Coronary artery (tissue), 2 donors: ENCODE data around the gene MPP7.
"Not testable (repeated sequence)": the region's sequence is repeated elsewhere in the genome, so short reads cannot be mapped to it uniquely, and the experiment has no call there.

ENCODE experiments used
- DNase-seq: peaks from one replicate; pipeline ENCODE4 v3.0.0-alpha.2; 2017; ENCODE audit warnings: low spot score
- H3K27ac ChIP-seq, 2 donors: fragments of 200-600 bp; sonication (generic); one replicate each; pipeline ENCODE4 v1.5.1; 2016 to 2019
- H3K4me3 ChIP-seq: fragments of 200-600 bp; sonication (generic); 2 replicates; pipeline ENCODE4 v1.5.1; 2016; ENCODE audit warnings: mild to moderate bottlenecking, moderate library complexity
- TF ChIP-seq, protein P1 (sequence below): fragments of 200-600 bp; sonication (generic); IDR thresholded peaks from one replicate; pipeline ENCODE4 v1.5.1; 2019; ENCODE audit warnings: antibody characterized with exemption

The MPP7 gene

DNA sequence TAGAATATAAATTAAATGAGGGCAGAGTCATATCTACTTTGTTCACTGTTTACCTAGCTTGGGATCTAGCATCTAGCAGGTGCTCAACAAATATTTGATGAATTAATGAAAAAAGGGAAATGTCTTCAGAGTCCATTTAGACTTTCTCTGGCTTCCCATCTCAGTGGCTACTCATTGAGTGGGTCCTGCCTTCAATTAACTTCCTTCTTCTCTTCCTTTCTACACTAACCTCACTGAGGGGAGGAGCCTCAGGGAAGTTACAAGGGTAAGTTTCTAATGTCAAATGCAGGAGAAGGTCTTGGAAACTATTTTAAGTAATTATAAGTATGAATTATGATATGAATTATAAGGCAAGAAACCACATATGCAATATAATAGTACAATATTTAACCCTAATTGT, 28.2 kb upstream of the MPP7 start:
- no peak overlapping the region for H3K4me3 ChIP-seq
- H3K27ac ChIP-seq = no peak overlapping the region
- TF ChIP-seq, protein P1, sequence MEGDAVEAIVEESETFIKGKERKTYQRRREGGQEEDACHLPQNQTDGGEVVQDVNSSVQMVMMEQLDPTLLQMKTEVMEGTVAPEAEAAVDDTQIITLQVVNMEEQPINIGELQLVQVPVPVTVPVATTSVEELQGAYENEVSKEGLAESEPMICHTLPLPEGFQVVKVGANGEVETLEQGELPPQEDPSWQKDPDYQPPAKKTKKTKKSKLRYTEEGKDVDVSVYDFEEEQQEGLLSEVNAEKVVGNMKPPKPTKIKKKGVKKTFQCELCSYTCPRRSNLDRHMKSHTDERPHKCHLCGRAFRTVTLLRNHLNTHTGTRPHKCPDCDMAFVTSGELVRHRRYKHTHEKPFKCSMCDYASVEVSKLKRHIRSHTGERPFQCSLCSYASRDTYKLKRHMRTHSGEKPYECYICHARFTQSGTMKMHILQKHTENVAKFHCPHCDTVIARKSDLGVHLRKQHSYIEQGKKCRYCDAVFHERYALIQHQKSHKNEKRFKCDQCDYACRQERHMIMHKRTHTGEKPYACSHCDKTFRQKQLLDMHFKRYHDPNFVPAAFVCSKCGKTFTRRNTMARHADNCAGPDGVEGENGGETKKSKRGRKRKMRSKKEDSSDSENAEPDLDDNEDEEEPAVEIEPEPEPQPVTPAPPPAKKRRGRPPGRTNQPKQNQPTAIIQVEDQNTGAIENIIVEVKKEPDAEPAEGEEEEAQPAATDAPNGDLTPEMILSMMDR = no peak
- DNase-seq = no peak

DNA sequence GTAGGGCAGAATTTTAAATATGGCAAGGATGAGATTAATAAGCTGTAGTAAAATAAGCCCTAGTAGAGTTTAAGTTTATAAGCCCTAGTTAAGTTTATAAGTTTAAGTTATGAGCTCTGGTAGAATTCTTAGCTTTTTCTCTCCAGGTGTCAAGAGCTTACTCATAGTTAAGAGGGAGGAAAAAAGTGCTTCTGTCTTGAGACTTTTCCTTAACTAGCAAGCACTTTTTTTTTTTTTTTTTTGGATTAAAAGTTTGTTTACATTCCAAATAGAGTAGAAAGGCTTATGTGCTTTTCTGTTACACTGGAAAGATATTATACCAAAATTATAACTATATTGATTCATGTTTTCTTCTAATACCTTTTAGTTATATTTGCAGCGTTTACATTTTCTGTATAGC, 25.5 kb upstream of the MPP7 start:
- no peak for DNase-seq
- Histone ChIP-seq H3K4me3 (no peak overlapping the region), H3K27ac (peak overlapping the region; percentile 65 to 87)
- TF ChIP-seq, protein P1 = no peak

DNA sequence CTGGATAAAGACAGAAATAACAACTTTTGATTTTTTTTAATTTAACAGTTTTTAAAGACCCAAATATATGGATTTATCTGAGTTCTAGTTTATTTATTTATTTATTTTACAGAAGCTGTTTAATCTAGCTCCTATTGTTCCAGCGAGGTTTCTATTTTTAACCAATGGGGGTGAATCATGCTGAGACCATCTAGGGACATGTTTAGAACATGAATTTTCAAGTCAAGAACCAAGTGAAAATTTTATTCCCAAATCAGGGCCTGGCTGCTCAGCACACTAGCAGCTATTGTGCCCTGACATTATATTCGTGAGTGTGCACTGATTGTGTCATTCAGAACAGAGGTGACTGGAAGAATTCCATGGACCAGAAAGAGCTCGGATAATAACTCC, 24.6 kb upstream of the MPP7 start:
- TF ChIP-seq, protein P1 = no peak
- no peak for DNase-seq
- Histone ChIP-seq H3K27ac (peak overlapping the region; percentile 65 to 87), H3K4me3 (peak overlapping the region; percentile 21)

DNA sequence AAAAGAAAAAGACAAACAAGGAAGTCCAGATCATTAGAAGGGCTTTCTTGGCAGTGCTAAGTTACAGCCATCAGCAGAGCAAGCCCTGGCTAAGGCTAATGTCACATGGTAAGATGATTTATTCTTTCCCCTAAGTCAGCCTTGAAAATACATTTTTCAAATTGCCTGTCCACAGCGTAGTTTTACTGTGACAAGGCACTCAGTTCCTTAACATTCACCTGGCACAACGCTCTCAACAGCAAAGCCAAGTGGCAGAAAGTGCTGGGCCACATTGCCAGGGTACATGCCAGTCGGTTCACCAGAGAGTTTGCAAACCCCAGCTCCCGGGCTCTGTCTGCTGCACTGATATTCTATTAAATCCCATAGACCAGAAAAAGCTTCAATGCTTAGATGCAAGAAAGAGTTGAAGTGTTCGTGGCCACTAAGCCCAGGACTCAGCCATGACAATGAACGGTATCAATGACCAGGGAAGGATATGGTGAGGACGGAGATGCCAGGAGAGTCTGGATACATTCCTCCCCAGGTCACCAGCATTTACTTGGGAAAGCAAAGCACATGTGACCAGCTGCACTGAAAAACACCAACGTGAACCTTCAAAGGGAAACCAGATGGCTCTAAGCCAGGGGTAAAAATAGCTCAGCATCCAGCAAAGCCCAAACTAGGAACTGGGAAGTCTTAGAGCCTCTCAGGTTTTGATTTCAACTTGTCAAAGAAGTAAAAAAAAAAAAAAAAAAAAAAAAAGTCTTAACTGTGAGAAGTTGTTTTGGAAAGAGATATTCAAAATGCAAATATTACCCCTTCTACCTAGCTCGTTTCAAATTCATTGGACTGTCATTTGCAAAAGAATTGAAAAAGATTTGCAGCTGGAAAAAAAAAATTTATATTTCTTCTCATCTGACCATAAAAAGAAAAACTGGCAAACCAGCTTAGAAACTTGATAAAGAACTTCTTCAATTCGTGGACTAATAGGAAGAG, 23.9 kb upstream of the MPP7 start:
- Histone ChIP-seq H3K27ac (peak overlapping the region; percentile 65 to 87), H3K4me3 (peak overlapping the region; percentile 56)
- TF ChIP-seq, protein P1 = no peak
- peak; percentile 83 for DNase-seq

DNA sequence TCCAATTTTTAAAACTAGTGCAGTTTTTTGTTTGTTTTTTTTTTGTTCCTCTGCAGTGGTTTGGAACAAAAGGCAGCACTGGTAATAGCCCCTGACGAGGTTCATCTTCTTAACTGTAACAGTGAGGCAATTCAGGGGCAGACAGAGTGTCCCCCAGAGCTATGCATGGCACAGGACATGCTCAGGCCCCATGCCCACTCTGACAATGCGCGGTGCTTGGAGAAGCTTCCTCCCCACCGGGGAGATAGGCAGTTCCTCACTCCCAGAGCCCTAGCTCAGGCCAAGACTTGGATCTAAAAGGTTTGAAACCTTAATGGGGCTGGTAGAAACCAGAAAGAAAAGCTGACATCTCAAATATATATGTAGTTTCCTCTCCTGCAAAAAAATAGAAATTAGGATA, 17.9 kb upstream of the MPP7 start:
- DNase-seq = no peak
- H3K4me3 ChIP-seq = no peak overlapping the region
- no peak overlapping the region for H3K27ac ChIP-seq
- TF ChIP-seq, protein P1 = no peak

DNA sequence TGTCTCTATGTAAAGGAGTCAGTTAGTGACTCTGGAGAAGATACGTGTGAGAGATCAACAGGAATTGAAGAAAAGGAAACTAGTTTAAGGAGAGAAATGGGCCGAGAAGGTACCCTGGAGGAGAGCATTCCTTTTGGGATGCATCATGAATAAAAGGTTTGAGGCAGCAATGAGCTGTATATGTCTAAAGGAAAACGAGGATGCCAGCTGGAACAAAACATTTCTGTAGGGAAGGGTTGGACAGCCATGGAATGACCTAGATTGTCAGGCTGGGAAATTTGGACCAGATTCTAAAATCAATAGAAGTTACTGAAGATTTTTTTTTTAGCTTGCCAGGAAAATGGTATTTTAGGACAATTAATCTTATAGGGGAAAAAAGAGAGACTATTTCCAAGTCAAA, 17.2 kb upstream of the MPP7 start:
- Histone ChIP-seq H3K4me3 (no peak overlapping the region), H3K27ac (no peak overlapping the region)
- TF ChIP-seq, protein P1 = no peak
- DNase-seq = no peak

DNA sequence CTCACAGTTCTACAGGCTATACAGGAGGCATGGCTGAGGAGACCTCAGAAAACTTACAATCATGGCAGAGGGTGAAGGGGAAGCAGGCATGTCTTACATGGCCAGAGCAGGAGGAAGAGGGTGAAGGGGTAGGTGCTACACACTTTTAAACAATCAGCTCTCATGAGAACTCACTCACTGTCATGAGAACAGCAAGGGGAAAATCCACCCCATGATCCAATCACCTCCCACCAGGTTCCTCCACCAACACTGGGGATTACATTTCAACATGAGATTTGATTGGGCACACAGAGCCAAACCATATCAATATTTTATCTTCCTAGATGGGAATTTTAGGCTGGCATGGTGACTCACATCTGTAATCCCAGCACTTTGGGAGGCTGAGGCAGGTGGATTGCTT, 16.2 kb upstream of the MPP7 start:
- H3K27ac ChIP-seq, DNase-seq: not testable (repeated sequence)

More for the DNA sequence above, 16.2 kb upstream of the MPP7 start:
- H3K4me3 ChIP-seq = not testable (repeated sequence)
